ENCODE data around the gene CRISP2. TPM values are rescaled to one million over a fixed set of nuclear protein-coding genes. Genes with fewer than 3 reads are reported as not detected.
A peak's percentile ranks its signal among the peaks of the same experiment; 100 is the strongest.
"Not testable (repeated sequence)": the region's sequence is repeated elsewhere in the genome, so short reads cannot be mapped to it uniquely, and the experiment has no call there.

CRISP2 gene
- total and polyA plus RNA-seq, 9 of the 15 experiments (the other 6 are each of a cell fraction or from before 2014, with no cell fraction given) = not detected

GRCh38 chr6:49723917-49724316, 10.6 kb upstream of the CRISP2 start:
- H3K4me3 ChIP-seq; H3K79me2 ChIP-seq (ENCODE audit: control insufficient read depth, insufficient read depth, low read length); H3K9me1 ChIP-seq (ENCODE audit: control insufficient read depth, insufficient read depth, low read length); FAIRE-seq; DNase-seq (ENCODE audit: extremely low read depth in 1 of 4, low spot score in 3 of 4); ATAC-seq; BruUV-seq (replicated peaks); intact Hi-C loops (cut with micrococcal nuclease); H2AFZ ChIP-seq (ENCODE audit: low read depth, low read length); H3K4me2 ChIP-seq (ENCODE audit: insufficient read depth, low read length); H3K9me3 ChIP-seq (replicated peaks; ENCODE audit: control insufficient read depth, insufficient read depth, low read depth, low read length); in situ Hi-C loops (cut with MboI); H3K36me3 ChIP-seq (ENCODE audit: control insufficient read depth, insufficient read depth, low read length); H3K9ac ChIP-seq (ENCODE audit: insufficient read depth in 1 of 2, low read depth in 2 of 2, low read length in 2 of 2); H3K4me1 ChIP-seq (replicated peaks in 1 of 2; ENCODE audit: control insufficient read depth in 2 of 2, insufficient read depth in 2 of 2, low read length in 2 of 2); H3K27me3 ChIP-seq (ENCODE audit: control insufficient read depth in 2 of 2, insufficient read depth in 2 of 2, low read length in 2 of 2); POLR2A ChIA-PET; CTCF ChIA-PET (ENCODE audit: low intra/inter-chr PET ratio); H3K27ac ChIP-seq (ENCODE audit: extremely low read depth, low read depth, low read length); H4K20me1 ChIP-seq (replicated peaks; ENCODE audit: control insufficient read depth, insufficient read depth, low read length); TF ChIP-seq ATF3 (CRISPR knock-in tag; conservative IDR thresholded peaks at IDR 0.05); CEBPG (CRISPR knock-in tag; IDR thresholded peaks at IDR 0.05): not testable (repeated sequence)
- TF ChIP-seq ATF3 (IDR thresholded peaks at IDR 0.05) (peak; percentile 70), CEBPB (tag; IDR thresholded peaks at IDR 0.05) (peak; percentile 51; the same call in 1 of the 2 replicates), ZSCAN32 (CRISPR knock-in tag; IDR thresholded peaks at IDR 0.05) (peak; percentile 46; the same call in 1 of the 2 replicates), CEBPG (tag; conservative IDR thresholded peaks at IDR 0.05 in 1 of 2, IDR thresholded peaks at IDR 0.05 in 1 of 2) (peak in 1 of 2 experiments; percentile 89; a peak in 2 of 4 replicates)
- TF ChIP-seq, protein P1, sequence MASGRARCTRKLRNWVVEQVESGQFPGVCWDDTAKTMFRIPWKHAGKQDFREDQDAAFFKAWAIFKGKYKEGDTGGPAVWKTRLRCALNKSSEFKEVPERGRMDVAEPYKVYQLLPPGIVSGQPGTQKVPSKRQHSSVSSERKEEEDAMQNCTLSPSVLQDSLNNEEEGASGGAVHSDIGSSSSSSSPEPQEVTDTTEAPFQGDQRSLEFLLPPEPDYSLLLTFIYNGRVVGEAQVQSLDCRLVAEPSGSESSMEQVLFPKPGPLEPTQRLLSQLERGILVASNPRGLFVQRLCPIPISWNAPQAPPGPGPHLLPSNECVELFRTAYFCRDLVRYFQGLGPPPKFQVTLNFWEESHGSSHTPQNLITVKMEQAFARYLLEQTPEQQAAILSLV (tag; IDR thresholded peaks at IDR 0.05) = 0 out of 2 replicates have a peak, but pooled peaks have one; percentile 36
- WGBS (ENCODE audit: insufficient coverage, low coverage, missing lambda C conversion rate) = 56% methylated on average over 4 of the region's 4 CpGs
